ENCODE results near the gene PDE4A.
A peak's percentile ranks its signal among the peaks of the same experiment; 100 is the strongest.

DNA sequence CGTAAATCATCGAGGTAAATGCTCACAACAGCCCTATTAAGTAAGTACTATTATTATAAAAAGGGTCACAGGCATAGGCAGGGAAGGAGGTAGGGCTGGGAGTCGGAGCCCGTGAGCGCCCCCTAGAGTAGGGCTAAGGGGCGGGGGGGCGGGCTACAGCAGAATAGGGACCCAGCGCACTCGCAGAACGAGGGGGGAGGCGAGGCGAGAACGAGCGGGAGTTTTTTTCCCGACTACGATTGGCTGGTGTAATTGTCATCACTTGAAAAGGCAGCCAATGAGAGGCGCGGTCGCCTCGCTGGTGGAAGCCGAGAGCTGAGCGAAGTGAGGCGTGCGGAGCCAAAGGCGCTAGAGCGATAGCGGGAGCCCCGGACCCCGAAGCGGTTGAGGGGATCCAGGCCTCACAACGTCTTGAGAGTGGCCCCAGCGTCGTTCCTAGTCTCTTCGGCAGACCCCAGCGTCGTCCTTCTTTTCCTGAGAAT, 58.6 kb downstream of the PDE4A start:
- TF ChIP-seq, protein P1, sequence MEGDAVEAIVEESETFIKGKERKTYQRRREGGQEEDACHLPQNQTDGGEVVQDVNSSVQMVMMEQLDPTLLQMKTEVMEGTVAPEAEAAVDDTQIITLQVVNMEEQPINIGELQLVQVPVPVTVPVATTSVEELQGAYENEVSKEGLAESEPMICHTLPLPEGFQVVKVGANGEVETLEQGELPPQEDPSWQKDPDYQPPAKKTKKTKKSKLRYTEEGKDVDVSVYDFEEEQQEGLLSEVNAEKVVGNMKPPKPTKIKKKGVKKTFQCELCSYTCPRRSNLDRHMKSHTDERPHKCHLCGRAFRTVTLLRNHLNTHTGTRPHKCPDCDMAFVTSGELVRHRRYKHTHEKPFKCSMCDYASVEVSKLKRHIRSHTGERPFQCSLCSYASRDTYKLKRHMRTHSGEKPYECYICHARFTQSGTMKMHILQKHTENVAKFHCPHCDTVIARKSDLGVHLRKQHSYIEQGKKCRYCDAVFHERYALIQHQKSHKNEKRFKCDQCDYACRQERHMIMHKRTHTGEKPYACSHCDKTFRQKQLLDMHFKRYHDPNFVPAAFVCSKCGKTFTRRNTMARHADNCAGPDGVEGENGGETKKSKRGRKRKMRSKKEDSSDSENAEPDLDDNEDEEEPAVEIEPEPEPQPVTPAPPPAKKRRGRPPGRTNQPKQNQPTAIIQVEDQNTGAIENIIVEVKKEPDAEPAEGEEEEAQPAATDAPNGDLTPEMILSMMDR (IDR thresholded peaks at IDR 0.05) = peak in 1 of 3 experiments; percentile 68
- no peak for TF ChIP-seq POLR2A (IDR thresholded peaks at IDR 0.05)

Data from testis (tissue), 2 donors.